CD14-positive monocyte (primary cell): Measurements from ENCODE around the gene LIMCH1. TPM values are rescaled to one million over a fixed set of nuclear protein-coding genes. Genes with fewer than 3 reads are reported as not detected.

Experiments
- DNase-seq, 3 donors: peaks; one replicate each; pipeline ENCODE4 v3.0.0-alpha.2; 2011 to 2022
- H2AFZ ChIP-seq: 2 replicates; pipeline ENCODE4 v1.6.0; 2012; ENCODE audit warnings: mild to moderate bottlenecking, low read depth, low read length, inconsistent platforms; ENCODE audit not compliant: insufficient read depth, poor library complexity, severe bottlenecking
- H3K27ac ChIP-seq, 2 donors: 1 replicate in 1 of 2; 2 replicates in 1 of 2; pipeline ENCODE4 v1.5.1; 2012 to 2013; ENCODE audit warnings: low read length in 2 of 2, control low read depth in 1 of 2, inconsistent platforms in 1 of 2, low read depth in 1 of 2, mild to moderate bottlenecking in 1 of 2
- H3K27me3 ChIP-seq, 2 donors: one replicate each; pipeline versions ENCODE4 v1.6.0 to v1.6.1; 2011 to 2013; ENCODE audit warnings: low read length in 2 of 2; ENCODE audit not compliant: control insufficient read depth in 2 of 2, insufficient read depth in 2 of 2
- H3K36me3 ChIP-seq, 2 donors: replicated peaks in 1 of 2; 1 replicate in 1 of 2; 2 replicates in 1 of 2; pipeline versions ENCODE4 v1.5.1 to v1.6.1; 2012 to 2013; ENCODE audit warnings: low read length in 2 of 2, control low read depth in 1 of 2, inconsistent platforms in 1 of 2, mild to moderate bottlenecking in 1 of 2; ENCODE audit not compliant: insufficient read depth in 2 of 2, control insufficient read depth in 1 of 2
- H3K4me1 ChIP-seq, 2 donors: 1 replicate in 1 of 2; 2 replicates in 1 of 2; pipeline versions ENCODE4 v1.5.1 to v1.6.1; 2012 to 2013; ENCODE audit warnings: low read length in 2 of 2, control low read depth in 1 of 2, inconsistent platforms in 1 of 2, mild to moderate bottlenecking in 1 of 2, moderate library complexity in 1 of 2; ENCODE audit not compliant: insufficient read depth in 2 of 2, control insufficient read depth in 1 of 2
- H3K4me2 ChIP-seq: replicated peaks from 2 replicates; pipeline ENCODE3; 2012; ENCODE audit warnings: low read length, moderate library complexity, mild to moderate bottlenecking; ENCODE audit not compliant: poor library complexity, severe bottlenecking; ENCODE audit errors: extremely low read depth
- H3K4me3 ChIP-seq, 3 experiments: fragments of 200-600 bp in 1 of 3; sonication (generic) in 1 of 3; replicated peaks in 1 of 3; 1 replicate in 2 of 3; 2 replicates in 1 of 3; pipeline ENCODE4 v1.5.1; 2011 to 2013; ENCODE audit warnings: low read length in 3 of 3, mild to moderate bottlenecking in 3 of 3, control low read depth in 2 of 3, low read depth in 2 of 3, inconsistent platforms in 1 of 3, moderate library complexity in 1 of 3
- H3K79me2 ChIP-seq: 2 replicates; pipeline ENCODE4 v1.6.0; 2012; ENCODE audit warnings: mild to moderate bottlenecking, control low read depth, inconsistent platforms, low read length, moderate library complexity; ENCODE audit not compliant: insufficient read depth
- H3K9ac ChIP-seq: 2 replicates; pipeline ENCODE4 v1.6.0; 2017; ENCODE audit warnings: low read length, mild to moderate bottlenecking; ENCODE audit not compliant: insufficient read depth, poor library complexity, severe bottlenecking
- H3K9me3 ChIP-seq, 2 donors: replicated peaks in 1 of 2; 1 replicate in 1 of 2; 2 replicates in 1 of 2; pipeline versions ENCODE4 v1.5.1 to v1.6.1; 2012 to 2013; ENCODE audit warnings: low read length in 2 of 2, control low read depth in 1 of 2; ENCODE audit not compliant: control insufficient read depth in 1 of 2, insufficient read depth in 1 of 2
- H4K20me1 ChIP-seq: 2 replicates; pipeline ENCODE4 v1.6.0; 2012; ENCODE audit warnings: mild to moderate bottlenecking, low read length, control low read depth, moderate library complexity; ENCODE audit not compliant: insufficient read depth
- H3K27ac Mint-ChIP-seq, 7 donors: one replicate each; pipeline ENCODE4 v1.8.0; 2020; ENCODE audit warnings: mild to moderate bottlenecking in 7 of 7, mixed read lengths in 7 of 7, moderate library complexity in 6 of 7, inconsistent platforms in 2 of 7
- H3K27me3 Mint-ChIP-seq, 3 donors: one replicate each; pipeline ENCODE4 v1.8.0; 2021 to 2022; ENCODE audit warnings: low read depth in 3 of 3, mild to moderate bottlenecking in 3 of 3, mixed read lengths in 3 of 3, moderate library complexity in 3 of 3, inconsistent platforms in 1 of 3
- H3K36me3 Mint-ChIP-seq, 2 donors: one replicate each; pipeline ENCODE4 v1.8.0; 2020; ENCODE audit warnings: mixed read lengths in 2 of 2, inconsistent platforms in 1 of 2, mild to moderate bottlenecking in 1 of 2
- H3K4me1 Mint-ChIP-seq: one replicate; pipeline ENCODE4 v1.8.0; 2020; ENCODE audit warnings: mild to moderate bottlenecking, mixed read lengths
- H3K4me3 Mint-ChIP-seq, 2 donors: one replicate each; pipeline ENCODE4 v1.8.0; 2020; ENCODE audit warnings: mild to moderate bottlenecking in 2 of 2, mixed read lengths in 2 of 2, moderate library complexity in 1 of 2
- H3K9me3 Mint-ChIP-seq, 7 donors: one replicate each; pipeline ENCODE4 v1.8.0; 2020 to 2022; ENCODE audit warnings: mixed read lengths in 7 of 7, mild to moderate bottlenecking in 6 of 7, moderate library complexity in 6 of 7, inconsistent platforms in 2 of 7
- CTCF ChIP-seq: fragments of 200-600 bp; IDR thresholded peaks from one replicate; pipeline ENCODE4 v1.8.0; 2022; ENCODE audit warnings: antibody characterized with exemption, mild to moderate bottlenecking
- WGBS: methylation state at CpG from one replicate; pipeline ENCODE4 v1.1.5; 2013; ENCODE audit warnings: missing lambda C conversion rate; ENCODE audit not compliant: insufficient coverage; 5-methylcytosine and 5-hydroxymethylcytosine counted together
- intact Hi-C, 2 donors: fragments of 100-400 bp; cut with micrococcal nuclease; formaldehyde crosslinking; loops; one replicate each; pipeline versions ENCODE4 v1.15.0 to v1.15.1; 2023
- polyA plus RNA-seq, 3 donors: library from polyadenylated mRNA; depleted of rRNA in 1 of 3; unstranded in 2 of 3; stranded (reverse) in 1 of 3; fragments of 300-500 nt in 2 of 3; fragments of >200 nt in 1 of 3; fragmentation: Illumina TruSeq in 2 of 3; gene quantifications; 1 replicate in 2 of 3; 2 replicates in 1 of 3; pipeline ENCODE4 v1.2.3, GENCODE V29; 2012 to 2021

Gene LIMCH1
- polyA plus RNA-seq, 3 donors = 0.25 to 0.64 (median 0.32) TPM

GRCh38 chr4:41714364-41715000 is 176.5 kb downstream of the LIMCH1 start:
- Histone ChIP-seq H3K4me2 (no peak overlapping the region), H2AFZ (no peak overlapping the region), H3K4me3 (no peak overlapping the region), H4K20me1 (no peaks in the 10 kb centered on the region), H3K4me1 (no peaks in the 10 kb centered on the region), H3K27me3 (peaks cover 4% of the 10 kb centered on the region in 2 donors), H3K36me3 (no peaks in the 10 kb centered on the region), H3K9ac (no peak overlapping the region), H3K9me3 (no peaks in the 10 kb centered on the region), H3K79me2 (no peaks in the 10 kb centered on the region), H3K27ac (no peak overlapping the region)
- Mint-ChIP-seq H3K4me1 (no peaks in the 10 kb centered on the region), H3K4me3 (no peak overlapping the region), H3K36me3 (no peaks in the 10 kb centered on the region), H3K27ac (no peak overlapping the region), H3K9me3 (peaks cover 0 to 7% (median 0%) of the 10 kb centered on the region in 7 donors), H3K27me3 (peaks cover 6 to 21% (median 6%) of the 10 kb centered on the region in 3 donors)
- 88% methylated on average over 1 of the region's 6 CpGs for WGBS
- DNase-seq = no peak
- no peak for TF ChIP-seq CTCF
- intact Hi-C loops = no loop called here

GRCh38 chr4:41715155-41715554 is 177.2 kb downstream of the LIMCH1 start:
- intact Hi-C loops = no loop called here
- no peak overlapping the region for H3K27ac Mint-ChIP-seq

More at GRCh38 chr4:41715155-41715554, 177.2 kb downstream of the LIMCH1 start:
- Histone ChIP-seq H4K20me1 (no peaks in the 10 kb centered on the region), H3K27me3 (peaks cover 0 to 4% of the 10 kb centered on the region in 2 donors), H3K27ac (no peak overlapping the region), H3K79me2 (no peaks in the 10 kb centered on the region), H3K9me3 (no peaks in the 10 kb centered on the region), H3K9ac (no peak overlapping the region), H2AFZ (no peak overlapping the region), H3K4me3 (no peak overlapping the region), H3K4me1 (no peaks in the 10 kb centered on the region), H3K4me2 (no peak overlapping the region), H3K36me3 (no peaks in the 10 kb centered on the region)
- DNase-seq = no peak
- Mint-ChIP-seq H3K9me3 (peaks cover 0 to 7% (median under 1%) of the 10 kb centered on the region in 7 donors), H3K36me3 (no peaks in the 10 kb centered on the region), H3K4me1 (no peaks in the 10 kb centered on the region), H3K4me3 (no peak overlapping the region), H3K27me3 (peaks cover 6 to 20% (median 6%) of the 10 kb centered on the region in 3 donors)
- no peak for TF ChIP-seq CTCF
- WGBS = no CpG with 5 or more reads among the region's 1 CpG
